ENCODE data around the gene RASA3.
"Not testable (repeated sequence)": the region's sequence is repeated elsewhere in the genome, so short reads cannot be mapped to it uniquely, and the experiment has no call there.

Gene RASA3

DNA sequence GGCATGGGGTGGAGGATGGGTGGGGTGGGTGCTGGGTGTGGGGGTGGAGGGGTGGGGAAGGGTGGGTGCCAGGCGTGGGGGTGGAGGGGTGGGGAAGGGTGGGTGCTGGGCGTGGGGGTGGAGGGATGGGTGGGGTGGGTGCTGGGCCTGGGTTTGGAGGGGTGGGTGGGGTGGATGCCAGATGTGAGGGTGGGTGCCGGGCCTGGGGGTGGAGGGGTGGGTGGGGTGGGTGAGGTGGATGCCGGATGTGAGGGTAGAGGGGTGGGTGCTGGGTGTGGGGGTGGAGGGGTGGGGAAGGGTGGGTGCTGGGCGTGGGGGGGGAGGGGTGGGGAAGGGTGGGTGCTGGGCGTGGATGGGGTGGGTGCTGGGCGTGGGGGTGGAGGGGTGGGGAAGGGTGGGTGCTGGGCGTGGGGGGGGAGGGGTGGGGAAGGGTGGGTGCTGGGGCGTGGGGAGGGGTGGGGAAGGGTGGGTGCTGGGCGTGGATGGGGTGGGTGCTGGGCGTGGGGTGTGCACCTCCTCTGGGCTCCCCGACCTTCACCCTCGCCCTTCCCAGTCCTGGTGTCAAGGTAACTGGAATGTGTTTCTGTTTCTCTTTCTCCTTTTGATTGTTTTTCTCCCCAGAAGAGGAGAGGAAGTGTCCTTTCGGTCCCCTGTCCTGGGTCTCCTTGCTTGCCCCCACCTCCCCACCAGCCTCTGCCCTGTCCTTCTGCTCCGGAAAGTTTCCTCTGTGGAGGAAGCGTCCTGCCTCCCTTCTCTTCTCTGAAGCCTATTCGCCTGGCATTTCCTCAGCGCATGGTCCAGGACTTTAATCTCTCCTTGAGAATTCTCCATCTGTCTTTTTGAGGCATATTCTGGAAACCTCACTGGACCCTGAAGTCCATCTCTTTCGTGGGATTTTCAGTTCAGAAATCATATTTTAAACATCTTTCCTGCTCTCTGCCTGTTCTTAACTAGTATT, 23.8 kb upstream of the RASA3 start:
- DNase-seq (ENCODE audit: low read depth in 2 of 2), result no peak

DNA sequence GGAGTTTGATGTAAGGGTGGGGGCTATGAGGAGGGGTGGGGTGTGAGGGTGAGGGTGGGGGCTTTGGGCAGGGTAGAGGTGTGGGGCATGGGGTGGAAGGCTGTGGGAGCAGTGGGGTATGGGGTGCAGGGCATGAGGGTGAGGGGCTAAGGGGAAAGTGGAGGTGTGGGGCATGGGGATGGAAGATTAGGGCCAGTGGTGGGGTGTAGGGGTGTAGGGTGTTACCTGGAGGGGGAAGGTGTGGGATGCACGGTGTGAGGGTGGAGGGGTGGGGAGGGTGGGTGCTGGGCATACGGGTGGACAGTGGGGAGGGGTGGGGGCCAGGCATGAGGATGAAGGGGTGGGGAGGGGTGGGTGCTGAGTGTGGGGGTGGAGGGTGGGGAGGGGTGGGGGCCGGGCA, 22.9 kb upstream of the RASA3 start:
- DNase-seq (ENCODE audit: low read depth in 2 of 2), result no peak

DNA sequence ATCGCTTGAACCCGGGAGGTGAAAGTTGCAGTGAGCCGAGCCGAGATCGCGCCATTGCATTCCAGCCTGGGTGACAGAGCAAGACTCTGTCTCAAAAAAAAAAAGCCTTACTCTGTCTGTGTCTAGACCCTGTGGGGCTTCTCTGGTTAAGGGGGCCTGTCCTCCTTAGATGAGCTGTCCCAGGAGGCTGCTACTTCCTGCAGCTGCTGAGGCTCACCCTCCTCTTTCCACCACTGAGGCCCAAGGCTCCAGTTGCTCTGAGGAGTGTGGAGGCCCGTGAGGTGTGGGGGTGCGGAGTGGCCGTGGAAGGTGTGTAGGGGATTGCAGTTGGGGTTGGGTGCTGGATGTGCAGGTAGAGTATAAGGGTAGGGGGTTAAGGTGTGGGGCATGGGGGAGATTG, 22.1 kb upstream of the RASA3 start:
- DNase-seq (ENCODE audit: low read depth in 2 of 2), result no peak

DNA sequence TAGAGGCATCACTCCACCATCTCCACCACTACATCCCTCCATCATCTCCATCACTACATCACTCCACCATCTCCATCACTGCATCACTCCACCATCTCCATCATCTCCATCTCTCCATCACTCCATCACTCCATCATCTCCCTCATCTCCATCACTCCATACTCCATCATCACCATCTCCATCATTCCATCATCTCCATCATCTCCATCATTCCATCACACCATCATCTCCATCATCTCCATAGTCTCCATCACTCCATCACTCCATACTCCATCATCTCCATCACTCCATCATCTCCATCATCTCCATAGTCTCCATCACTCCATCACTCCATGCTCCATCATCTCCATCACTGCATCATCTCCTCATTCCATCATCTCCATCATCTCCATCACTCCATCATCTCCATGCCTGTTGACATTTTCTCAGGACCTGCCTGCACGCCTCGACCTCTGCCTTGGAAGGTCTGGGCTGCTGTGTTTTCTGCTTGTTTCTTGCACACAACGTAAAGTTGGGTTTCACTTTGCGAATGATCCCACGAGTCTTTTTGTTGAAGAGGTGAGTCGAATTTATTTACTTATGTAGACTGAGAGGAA, 21.2 kb upstream of the RASA3 start:
- no peak for DNase-seq (ENCODE audit: low read depth in 2 of 2)

DNA sequence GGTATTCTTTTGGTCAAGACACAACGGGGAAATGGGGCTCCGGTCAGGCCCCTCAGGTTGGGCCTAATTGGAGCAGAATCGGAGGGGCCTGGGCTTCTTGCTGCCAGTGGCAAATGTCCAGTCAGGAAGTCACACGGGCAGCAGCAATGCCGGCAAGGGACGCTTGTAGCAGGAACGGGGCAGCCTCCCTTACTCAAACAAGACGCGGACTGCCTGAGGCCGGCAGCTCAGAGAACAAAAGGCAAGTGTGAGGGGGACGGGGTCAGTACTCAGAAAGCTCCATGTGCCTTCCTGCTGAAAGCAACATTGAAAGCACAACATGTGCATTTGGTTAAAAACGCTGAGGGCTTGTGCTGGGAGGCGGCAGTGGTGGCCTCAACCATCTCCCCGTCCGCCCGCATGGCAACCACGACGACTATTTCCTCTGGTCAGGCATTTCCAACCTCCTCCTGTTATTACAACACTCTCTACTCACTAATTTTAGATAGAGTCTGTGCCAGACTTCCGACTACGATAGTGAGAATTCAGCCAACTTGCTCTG, 20.5 kb upstream of the RASA3 start:
- no peak for DNase-seq (ENCODE audit: low read depth in 2 of 2)

DNA sequence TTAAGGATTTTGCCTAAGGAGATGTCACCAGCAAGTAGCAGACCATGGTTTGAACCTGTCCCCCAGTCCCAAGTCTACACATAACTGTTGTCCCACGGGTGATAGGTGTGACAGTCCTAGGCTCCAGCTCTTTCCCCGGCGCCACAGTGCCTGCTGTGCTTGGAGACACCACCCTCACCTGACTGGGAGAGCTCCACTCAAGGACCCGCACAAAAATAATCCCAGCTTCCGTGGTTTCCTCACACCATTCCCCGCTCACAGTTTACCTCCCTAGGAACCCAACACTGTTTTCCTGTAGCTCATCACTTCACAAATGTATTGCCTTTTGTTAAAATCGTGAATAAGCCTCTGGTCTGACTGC, 19.8 kb upstream of the RASA3 start:
- DNase-seq (ENCODE audit: low read depth in 2 of 2), result no peak

DNA sequence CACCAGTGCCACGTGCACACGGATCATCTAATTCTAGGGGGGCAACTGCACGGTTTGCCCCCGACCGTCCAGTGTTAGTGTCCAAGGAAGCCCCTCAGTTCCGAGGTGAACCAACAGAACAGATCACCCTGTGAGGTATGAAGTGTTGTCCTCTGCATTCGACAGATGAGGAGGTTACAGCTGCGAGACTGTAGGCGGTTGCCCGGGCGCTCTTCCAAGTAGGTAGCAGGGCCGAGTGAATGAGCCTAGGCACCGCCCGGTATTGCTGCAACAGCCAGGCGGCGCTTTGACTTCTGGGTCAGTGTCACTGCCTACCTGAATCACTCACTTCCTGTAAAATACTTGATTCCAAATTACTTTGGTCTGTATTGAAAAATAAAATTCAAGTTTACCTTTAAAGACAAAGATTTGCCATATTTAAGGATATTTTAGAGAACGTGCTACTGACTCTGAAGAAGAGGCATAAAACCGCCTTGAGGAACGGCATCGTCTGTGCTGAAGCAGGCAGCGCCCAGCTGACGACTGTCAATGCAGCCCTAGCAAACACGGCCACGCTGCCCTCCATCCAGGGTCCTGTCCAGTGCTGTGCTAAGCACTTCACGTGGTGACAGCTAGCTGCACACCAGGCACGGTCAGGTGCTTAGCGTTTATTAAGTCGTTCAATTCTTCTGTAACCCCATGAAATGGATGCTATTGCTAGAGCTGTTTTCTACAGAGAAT, 19.3 kb upstream of the RASA3 start:
- DNase-seq (ENCODE audit: low read depth in 2 of 2), result no peak

DNA sequence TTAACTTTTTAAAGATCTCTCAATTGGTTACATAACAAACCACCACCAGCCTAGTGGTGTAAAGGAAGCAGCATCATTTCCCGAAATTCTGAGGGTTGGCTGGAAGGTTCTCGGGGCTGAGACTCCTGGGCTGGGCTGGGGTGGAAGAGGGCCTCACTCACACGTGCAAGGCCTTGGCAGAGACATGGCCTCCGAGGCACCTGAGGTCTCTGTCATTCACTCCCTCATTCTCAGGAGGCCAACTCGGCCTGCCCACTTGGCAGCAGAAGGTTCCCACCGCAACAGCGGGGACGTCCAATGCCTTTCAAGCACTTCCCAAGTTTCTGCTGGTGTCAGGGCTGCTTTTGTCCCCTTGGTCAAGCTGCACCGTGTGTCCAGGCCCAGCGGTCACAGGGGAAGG, 18.6 kb upstream of the RASA3 start:
- DNase-seq (ENCODE audit: low read depth in 2 of 2), result no peak

DNA sequence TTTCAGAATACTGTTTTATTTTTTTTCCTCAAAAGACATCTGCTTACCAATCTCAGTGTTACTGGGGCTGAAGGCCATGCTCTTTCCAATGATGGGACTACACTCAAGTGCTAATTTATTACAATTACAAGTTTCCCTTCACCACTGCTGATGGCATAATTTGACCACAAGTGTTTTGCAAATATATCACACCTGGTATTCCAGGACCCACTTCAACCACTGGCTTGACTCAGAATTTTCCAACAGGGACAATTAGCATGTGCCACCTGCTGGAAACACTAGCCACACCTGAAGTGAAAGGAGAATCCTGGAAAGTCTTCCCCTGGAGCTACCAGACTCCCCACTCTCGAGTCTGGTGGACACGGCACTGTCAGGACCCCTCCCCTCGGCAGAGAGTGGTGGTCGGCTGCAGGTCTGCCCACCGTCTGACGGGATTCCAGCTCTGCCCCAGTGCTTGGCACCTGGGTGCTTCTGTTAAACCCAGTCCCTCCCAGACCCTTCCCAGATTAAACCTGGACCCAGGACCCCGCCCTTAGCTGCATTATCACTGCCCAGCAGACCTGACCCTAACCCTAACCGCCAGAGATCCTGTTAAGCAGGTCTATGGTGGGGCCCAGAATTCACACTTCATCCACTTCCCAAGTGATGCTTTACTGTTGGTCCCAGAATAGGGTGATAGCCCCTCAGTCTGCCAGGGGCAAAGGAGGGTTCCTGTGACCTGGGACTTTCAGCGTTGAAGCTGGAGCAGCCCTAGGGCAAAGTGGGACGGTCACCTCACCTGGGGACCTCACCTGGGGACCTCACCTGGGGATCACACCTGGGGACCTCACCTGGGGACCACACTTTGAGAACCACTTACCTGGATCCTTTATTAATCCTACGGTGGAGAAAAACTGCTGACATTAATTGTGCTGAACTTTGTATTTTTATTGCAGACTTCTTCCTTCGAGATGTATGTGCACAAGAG, 17.6 kb upstream of the RASA3 start:
- DNase-seq (ENCODE audit: low read depth in 2 of 2), result no peak

DNA sequence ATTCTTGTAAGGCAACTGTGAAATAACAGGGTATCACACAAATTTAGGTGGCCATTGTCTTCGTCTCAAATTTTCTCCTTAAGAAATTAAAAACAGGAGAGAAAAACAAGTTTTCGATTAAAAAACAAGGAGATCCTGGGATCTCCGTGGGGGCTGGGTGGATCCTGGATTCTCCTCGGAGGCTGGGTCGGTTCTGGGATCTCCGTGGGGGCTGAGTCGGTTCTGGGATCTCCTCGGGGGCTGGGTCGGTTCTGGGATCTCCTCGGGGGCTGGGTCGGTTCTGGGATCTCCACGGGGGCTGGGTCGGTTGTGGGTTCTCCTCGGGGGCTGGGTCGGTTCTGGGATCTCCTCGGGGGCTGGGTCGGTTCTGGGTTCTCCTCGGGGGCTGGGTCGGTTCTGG, 16.5 kb upstream of the RASA3 start:
- not testable (repeated sequence) for DNase-seq (ENCODE audit: low read depth in 2 of 2)

DNA sequence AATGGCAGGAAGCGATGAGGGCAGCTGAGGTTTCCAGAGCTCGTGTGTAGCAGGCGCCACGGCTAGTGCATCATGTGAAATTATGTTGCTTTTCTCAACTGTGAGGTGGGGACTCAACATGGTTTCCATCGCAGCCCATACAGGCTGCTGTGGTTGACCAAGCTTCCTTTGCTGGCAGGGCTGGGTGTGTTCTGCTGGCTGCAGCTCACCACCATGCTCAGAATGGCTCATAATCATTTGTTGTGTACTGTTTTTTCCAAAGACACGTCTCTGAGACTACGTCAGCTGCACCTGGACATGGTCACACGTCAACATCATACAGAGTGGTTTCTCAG, 16.1 kb upstream of the RASA3 start:
- peak; percentile 70 to 73 for DNase-seq (ENCODE audit: low read depth in 2 of 2)

DNA sequence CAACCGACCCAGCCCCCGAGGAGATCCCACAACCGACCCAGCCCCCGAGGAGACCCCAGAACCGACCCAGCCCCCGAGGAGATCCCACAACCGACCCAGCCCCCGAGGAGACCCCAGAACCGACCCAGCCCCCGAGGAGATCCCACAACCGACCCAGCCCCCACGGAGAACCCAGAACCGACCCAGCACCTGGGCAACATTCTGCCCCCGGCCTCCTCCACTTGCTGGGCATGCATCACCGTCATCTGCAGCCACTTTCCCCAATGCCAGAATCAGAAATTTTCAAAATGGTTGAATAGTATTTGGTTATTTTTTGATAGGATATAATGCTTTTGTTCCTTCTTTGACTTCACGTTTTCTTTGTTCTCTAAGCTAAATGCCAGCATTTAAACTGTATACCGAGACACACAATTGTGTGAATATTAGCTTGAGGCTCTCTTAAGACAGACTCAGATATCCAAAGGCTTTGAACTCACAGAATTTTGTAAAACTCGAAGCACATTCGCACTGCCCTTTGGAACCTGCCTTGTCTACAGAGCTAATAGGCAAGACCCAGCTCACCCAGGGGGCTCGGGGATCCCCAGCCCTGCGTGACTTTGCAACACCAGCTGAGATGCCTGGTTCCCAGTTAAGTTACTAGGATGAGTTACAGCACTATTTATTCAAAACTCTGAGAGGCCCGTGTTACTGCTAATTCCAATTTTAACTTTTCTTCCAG, 15.5 kb upstream of the RASA3 start:
- DNase-seq (ENCODE audit: low read depth in 2 of 2), result no peak

DNA sequence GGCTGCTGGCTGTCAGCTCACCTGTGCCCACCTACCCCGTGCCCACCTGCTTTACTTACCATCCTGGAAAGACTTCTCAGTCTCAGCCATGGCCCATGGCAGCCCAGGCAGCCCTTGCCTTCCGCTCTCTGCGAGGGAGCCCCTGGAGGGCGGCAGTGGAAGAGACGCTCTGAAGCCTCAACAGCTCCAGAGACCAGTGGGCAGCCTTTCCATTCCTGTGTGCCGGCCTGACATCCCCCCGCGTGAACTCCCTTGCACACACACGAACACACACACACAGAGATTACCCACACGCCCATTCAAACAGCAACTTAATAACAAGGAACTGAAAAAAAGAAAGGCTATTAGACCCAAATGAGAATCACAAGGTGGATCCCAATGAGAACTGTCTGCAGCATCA, 14.2 kb upstream of the RASA3 start:
- no peak for DNase-seq (ENCODE audit: low read depth in 2 of 2)

DNA sequence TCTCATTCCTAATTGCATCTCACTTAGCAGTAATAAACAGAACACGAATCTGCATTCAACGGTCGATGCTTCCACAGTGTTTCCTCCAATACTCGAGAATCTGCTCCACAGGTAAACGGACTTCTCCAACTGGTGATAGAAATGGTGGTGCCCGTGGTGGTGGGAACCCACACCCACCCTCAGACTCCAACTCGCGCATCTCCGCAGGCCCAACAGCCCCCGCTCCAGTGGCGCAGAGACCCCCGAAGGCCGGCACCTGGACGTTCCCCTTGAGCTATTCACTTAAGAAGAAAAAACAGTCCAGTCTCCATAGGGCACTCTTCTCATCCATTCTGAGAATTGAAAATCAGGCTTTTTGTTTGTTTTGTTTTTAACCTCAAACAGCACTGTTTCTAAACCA, 13.8 kb upstream of the RASA3 start:
- DNase-seq (ENCODE audit: low read depth in 2 of 2), result no peak

DNA sequence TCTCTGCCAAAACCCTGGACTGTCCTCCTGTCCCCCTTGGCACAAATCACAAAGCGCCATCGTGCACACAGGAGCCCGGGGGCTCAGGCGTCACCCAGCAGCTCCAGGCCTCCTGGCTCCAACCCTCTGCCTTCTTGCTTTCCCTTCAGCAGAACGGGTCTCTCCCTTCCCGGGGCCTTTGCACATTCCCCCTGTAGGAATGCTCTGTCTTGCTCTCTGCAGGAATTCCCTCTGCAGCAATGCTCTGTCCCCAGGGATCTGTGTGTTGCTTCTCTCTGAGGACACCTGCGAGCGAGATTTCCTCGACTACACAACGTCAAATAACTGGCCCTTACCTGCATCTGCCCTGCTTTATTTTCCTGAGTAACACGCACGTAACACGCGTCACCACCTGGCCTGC, 13.3 kb upstream of the RASA3 start:
- no peak for DNase-seq (ENCODE audit: low read depth in 2 of 2)

DNA sequence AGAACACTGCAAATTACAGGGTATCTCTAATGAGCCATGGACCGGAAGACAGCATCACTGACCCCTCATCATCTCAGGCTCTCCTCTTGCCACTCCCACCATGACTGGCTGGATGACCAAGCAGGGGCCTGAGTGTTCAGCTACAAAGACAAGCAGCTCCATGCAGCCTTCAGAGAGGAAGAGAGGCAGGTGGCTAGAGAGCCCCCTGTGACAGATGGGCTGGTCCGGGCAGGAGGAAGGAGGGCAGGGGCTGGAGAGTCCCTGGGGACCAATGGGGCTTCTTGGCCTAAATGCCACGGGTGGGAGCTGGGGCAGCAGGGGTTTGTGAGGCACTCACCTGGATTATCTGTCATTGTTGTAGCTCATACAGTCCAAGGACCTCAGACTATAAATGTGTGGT, 12.8 kb upstream of the RASA3 start:
- no peak for DNase-seq (ENCODE audit: low read depth in 2 of 2)

DNA sequence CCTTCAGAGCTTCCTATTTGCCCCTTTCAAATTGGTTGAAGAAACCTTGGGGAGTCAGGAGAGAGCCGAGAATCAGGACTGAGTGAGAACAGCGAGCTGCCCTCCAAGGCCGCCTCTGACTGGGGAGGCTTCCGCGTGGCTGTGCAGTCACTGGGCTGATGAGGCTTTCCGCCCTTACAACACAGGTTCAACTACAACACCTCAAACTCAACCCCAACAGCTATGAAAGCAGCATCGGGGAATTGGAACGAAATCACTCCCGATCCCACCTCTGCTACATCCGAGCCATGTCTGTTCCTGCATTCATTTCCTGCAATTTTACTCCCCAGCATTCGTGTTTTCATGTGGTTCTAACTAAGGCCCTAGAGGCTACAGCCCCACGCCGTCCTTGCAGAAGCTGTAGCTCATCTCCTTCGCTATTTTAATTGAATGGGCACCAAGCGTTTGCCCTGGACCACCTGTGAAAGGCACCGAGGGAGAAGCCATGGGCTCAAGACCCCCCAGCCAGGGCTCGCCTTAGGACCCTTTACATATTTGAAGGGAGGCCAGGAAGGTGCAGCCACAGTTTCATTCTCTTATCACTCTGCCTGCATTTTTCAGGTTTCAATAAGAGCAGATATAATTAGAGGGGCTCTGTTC, 12.3 kb upstream of the RASA3 start:
- no peak for DNase-seq (ENCODE audit: low read depth in 2 of 2)

DNA sequence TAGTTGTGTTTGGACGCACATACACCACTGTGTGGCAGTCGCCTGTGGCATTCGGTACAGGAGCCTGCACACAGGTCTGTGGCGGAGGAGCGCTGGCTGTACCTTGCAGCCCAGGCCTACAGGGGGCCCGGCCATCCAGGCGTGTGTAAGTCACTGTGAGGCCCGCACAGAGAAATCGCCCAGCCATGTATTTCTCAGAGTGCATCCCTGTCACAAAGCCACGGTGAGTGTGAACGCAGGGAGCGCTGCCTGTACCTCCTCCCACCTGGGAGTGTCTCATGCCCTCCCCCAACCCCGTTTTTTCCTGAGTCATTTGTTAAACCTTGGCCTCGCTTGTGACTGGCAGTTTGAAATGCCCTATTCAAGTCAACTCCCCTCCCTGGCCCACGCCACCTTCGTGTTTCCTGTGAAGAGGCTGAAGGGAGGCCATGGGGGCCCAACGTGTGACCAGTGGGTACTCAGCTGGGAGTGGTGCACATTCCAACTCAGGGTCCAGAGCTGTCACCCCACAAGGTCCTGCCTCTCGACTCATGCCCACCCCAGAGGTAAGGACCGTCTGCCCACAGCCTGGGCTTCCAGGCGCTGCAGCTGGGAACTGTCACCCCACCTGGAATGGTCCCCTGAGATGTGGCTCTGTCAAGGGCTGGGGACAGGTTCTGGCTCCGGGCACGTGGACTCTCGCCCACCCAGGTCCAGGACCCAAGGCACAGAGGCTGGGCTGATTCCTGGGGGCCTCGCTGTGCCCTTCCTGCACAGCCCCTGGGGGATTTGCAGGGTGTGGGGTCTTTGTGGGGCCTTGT, 11.6 kb upstream of the RASA3 start:
- no peak for DNase-seq (ENCODE audit: low read depth in 2 of 2)
